HAP-1 (cell line): ENCODE data around the gene EHD2.

Experiments
- DNase-seq, 2 experiments: peaks; one replicate each; pipeline ENCODE4 v3.0.0-alpha.2; 2016 to 2020; ENCODE audit warnings: low spot score in 2 of 2
- H3K27me3 ChIP-seq: fragments of 250-450 bp; sonication (Bioruptor Pico); 2 replicates; pipeline ENCODE4 v1.5.1; 2020; ENCODE audit warnings: low read depth, mild to moderate bottlenecking, moderate library complexity
- H3K36me3 ChIP-seq: fragments of 250-450 bp; sonication (Bioruptor Pico); replicated peaks from 2 replicates; pipeline ENCODE4 v1.5.1; 2020; ENCODE audit warnings: mild to moderate bottlenecking
- H3K4me1 ChIP-seq: fragments of 250-450 bp; sonication (Bioruptor Pico); 2 replicates; pipeline ENCODE4 v1.5.1; 2020; ENCODE audit warnings: mild to moderate bottlenecking
- H3K4me3 ChIP-seq: fragments of 250-450 bp; sonication (Bioruptor Pico); 2 replicates; pipeline ENCODE4 v1.5.1; 2020; ENCODE audit warnings: mild to moderate bottlenecking, moderate library complexity
- H3K9me3 ChIP-seq: fragments of 250-450 bp; sonication (Bioruptor Pico); 2 replicates; pipeline ENCODE4 v1.5.1; 2020; ENCODE audit warnings: mild to moderate bottlenecking, moderate library complexity
- in situ Hi-C: fragments of 300-500 bp; cut with MboI; formaldehyde crosslinking; loops from 3 replicates; pipeline ENCODE4 v1.14.3; 2020; ENCODE audit warnings: low sequenced_read_pairs, inconsistent platforms, mixed read lengths

EHD2 gene

DNA sequence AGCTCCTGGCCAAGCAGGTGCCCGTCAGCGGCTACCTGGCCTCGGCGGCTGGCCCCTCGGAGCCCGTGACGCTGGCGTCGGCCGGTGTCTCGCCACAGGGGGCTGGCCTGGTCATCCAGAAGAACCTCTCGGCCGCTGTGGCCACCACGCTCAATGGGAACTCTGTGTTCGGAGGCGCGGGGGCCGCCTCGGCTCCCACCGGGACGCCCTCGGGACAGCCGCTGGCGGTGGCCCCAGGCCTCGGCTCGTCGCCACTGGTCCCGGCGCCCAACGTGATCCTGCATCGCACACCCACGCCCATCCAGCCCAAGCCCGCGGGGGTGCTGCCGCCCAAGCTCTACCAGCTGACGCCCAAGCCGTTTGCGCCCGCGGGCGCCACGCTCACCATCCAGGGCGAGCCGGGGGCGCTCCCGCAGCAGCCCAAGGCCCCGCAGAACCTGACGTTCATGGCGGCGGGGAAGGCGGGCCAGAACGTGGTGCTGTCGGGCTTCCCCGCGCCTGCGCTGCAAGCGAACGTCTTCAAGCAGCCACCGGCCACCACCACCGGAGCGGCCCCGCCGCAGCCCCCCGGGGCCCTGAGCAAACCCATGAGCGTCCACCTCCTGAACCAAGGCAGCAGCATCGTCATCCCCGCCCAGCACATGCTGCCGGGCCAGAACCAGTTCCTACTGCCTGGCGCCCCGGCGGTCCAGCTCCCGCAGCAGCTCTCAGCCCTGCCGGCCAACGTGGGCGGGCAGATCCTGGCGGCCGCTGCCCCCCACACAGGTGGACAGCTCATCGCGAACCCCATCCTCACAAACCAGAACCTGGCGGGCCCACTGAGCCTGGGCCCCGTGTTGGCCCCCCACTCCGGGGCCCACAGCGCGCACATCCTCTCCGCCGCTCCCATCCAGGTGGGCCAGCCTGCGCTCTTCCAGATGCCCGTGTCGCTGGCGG is 33.0 kb upstream of the EHD2 start:
- Histone ChIP-seq H3K4me1 (peaks cover 7% of the 10 kb centered on the region), H3K4me3 (no peak overlapping the region), H3K9me3 (no peaks in the 10 kb centered on the region), H3K27me3 (no peaks in the 10 kb centered on the region), H3K36me3 (peaks cover 12% of the 10 kb centered on the region)
- in situ Hi-C loops, result no loop called here
- no peak for DNase-seq

DNA sequence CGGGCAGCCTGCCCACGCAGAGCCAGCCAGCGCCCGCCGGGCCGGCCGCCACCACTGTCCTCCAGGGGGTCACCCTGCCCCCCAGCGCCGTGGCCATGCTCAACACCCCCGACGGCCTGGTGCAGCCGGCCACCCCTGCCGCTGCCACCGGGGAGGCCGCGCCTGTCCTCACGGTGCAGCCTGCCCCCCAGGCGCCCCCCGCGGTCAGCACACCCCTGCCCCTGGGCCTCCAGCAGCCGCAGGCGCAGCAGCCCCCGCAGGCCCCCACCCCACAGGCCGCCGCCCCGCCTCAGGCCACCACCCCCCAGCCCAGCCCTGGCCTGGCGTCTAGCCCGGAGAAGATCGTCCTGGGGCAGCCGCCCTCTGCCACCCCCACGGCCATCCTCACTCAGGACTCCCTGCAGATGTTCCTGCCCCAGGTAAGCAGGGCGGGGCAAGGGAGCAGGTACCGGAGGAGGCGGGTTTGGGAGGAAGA is 32.3 kb upstream of the EHD2 start:
- H3K27me3 ChIP-seq, result no peaks in the 10 kb centered on the region
- in situ Hi-C loops, result no loop called here
- no peak overlapping the region for H3K4me3 ChIP-seq
- H3K4me1 ChIP-seq, result peaks cover 7% of the 10 kb centered on the region
- peaks cover 12% of the 10 kb centered on the region for H3K36me3 ChIP-seq
- DNase-seq, result no peak
- H3K9me3 ChIP-seq, result no peaks in the 10 kb centered on the region

DNA sequence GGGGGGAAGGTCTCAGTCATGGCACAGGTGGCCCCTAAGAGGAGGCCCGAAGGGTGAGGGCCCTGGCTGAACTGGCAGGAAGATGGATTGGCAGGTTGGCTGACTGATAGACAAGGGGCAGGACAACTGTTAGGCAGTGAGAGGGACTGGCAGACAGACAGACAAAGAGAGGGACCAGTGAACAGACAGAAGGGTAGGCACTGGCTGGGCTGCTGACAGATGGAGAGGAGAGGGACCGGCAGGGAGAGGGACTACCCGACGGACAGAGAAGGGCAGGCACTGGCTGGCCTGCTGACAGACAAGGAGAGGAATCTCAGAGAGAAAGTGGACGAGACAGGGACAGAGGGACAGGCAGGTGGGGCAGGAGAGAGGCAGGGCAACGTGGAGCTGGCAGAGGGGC is 31.8 kb upstream of the EHD2 start:
- no peak for DNase-seq
- in situ Hi-C loops, result no loop called here
- Histone ChIP-seq H3K4me3 (no peak overlapping the region), H3K27me3 (no peaks in the 10 kb centered on the region), H3K9me3 (no peaks in the 10 kb centered on the region), H3K4me1 (peaks cover 7% of the 10 kb centered on the region), H3K36me3 (peaks cover 12% of the 10 kb centered on the region)

DNA sequence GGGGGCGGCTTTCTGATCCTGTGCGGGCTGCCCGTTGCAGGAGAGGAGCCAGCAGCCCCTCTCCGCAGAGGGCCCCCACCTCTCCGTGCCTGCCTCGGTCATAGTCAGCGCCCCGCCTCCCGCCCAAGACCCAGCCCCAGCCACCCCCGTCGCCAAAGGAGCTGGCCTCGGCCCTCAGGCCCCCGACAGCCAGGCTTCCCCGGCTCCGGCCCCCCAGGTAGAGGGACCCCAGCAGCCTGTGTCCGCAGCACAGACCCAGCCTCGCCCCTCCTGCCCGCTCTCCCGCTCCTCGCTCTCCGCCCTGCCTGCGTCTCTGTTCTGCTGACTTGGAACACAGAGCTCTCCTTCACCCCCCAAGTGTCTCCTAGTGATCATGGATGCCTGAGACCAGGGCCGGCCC is 31.3 kb upstream of the EHD2 start:
- Histone ChIP-seq H3K36me3 (peaks cover 12% of the 10 kb centered on the region), H3K27me3 (no peaks in the 10 kb centered on the region), H3K9me3 (no peaks in the 10 kb centered on the region), H3K4me3 (no peak overlapping the region), H3K4me1 (peaks cover 7% of the 10 kb centered on the region)
- in situ Hi-C loops, result no loop called here
- DNase-seq, result no peak

DNA sequence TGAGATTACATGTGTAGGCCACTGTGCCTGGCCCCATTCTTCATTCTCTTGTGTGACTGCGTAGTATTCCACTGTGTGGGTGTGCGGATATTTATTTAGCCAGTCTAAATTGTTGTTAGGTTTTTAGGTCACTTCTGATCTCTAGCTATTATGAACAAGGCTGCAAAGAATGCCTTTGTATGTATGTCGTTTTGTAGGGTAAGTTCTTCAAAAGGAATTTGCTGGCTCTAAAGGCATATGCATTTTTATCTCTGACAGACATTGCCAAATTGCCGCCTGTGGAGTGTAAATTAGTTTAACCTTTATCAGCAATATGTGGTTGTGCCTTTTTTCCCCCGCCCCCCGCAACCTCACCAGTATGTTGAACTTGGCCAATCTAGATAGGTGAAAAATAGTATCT is 30.3 kb upstream of the EHD2 start:
- Histone ChIP-seq H3K36me3 (peaks cover 12% of the 10 kb centered on the region), H3K9me3 (no peaks in the 10 kb centered on the region), H3K4me3 (no peak overlapping the region), H3K4me1 (peaks cover 7% of the 10 kb centered on the region), H3K27me3 (no peaks in the 10 kb centered on the region)
- in situ Hi-C loops, result no loop called here
- peak in 1 of 2 experiments; percentile 2 for DNase-seq

DNA sequence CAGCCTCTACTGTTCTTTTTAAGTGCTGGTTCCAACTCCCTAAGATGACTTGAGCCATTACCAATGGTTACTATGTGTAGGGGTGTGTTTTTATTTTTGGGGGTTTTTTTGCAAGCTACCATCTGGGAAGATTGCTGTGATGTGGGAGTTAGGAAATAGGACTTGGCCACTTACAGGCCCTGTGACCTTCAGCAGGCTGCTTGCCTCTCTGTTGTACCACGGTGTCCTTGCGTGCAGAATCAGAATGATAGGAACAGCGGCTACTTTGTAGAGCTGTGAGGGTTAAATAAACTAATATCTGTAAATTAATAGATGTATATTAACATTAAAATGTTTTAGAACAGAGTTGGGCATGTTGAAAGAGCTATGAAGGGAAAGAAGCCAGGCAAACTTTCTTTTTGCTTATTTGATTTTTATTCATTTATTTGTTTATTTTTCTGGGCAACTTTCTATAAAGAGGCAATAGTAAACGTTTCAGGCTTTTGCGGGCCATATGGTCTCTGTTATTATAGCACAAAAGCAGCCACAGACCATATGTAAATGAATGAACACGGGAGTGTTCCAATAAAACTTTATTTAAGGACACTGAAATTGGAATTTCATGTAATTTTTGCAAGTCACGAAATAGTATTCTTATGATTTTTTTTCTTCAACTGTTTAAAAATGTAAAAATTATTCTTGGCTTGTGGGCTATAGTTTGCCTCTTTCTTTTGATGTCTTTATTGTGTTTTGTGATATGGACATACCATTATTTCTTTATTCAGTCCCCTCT is 26.4 kb upstream of the EHD2 start:
- H3K4me3 ChIP-seq, result no peak overlapping the region
- no peaks in the 10 kb centered on the region; the same call in 1 of the 2 replicates for H3K36me3 ChIP-seq
- no peaks in the 10 kb centered on the region for H3K9me3 ChIP-seq
- in situ Hi-C loops, result no loop called here
- peaks cover 7% of the 10 kb centered on the region for H3K4me1 ChIP-seq
- no peaks in the 10 kb centered on the region for H3K27me3 ChIP-seq
- DNase-seq, result no peak

DNA sequence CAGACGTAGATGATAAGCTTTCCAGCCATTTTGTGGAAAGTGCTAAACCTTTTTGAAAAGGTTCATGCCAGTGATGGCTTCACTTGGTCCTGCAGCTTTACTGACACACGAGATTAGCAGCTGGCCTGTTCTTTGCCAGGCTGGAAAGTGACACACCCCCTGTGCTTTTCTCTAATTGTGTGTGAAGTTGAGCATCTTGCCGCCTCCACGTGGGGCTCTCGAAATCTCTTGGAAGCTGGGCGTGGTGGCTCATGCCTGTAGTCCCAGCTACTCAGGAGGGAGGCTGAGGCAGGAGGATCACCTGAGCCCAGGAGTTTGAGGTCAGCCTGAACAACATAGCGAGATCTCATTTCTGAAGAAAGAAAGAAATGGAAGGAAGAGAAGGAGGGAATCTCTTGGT is 25.3 kb upstream of the EHD2 start:
- H3K27me3 ChIP-seq, result no peaks in the 10 kb centered on the region
- H3K36me3 ChIP-seq, result no peaks in the 10 kb centered on the region
- no peak overlapping the region for H3K4me3 ChIP-seq
- no peaks in the 10 kb centered on the region for H3K9me3 ChIP-seq
- in situ Hi-C loops, result no loop called here
- DNase-seq, result no peak
- H3K4me1 ChIP-seq, result peaks cover 4% of the 10 kb centered on the region

DNA sequence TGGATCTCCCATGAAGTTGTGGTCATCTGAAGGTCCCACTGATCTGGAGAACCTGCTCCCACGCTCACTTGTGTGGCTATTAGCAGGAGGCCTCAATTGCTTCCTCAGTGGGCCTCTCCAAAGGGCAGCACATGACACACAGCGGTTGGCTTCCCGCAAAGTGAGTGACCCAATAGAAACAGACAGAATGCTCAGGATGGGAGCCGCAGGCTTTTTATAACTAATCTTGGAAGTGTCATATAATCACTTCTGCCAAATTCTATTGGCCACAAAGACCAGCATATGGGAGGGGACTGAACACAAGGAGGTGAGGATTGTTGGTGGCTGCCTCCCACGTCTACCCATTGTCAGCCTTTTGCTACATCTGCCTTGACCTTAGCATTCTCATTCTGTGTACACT is 22.1 kb upstream of the EHD2 start:
- Histone ChIP-seq H3K36me3 (no peaks in the 10 kb centered on the region), H3K4me3 (no peak overlapping the region), H3K27me3 (no peaks in the 10 kb centered on the region), H3K9me3 (no peaks in the 10 kb centered on the region), H3K4me1 (no peaks in the 10 kb centered on the region)
- no peak for DNase-seq
- in situ Hi-C loops, result loop anchor here (10.0 kb wide), 1 partner anchor 396 kb away; no protein-coding TSS in a partner anchor

DNA sequence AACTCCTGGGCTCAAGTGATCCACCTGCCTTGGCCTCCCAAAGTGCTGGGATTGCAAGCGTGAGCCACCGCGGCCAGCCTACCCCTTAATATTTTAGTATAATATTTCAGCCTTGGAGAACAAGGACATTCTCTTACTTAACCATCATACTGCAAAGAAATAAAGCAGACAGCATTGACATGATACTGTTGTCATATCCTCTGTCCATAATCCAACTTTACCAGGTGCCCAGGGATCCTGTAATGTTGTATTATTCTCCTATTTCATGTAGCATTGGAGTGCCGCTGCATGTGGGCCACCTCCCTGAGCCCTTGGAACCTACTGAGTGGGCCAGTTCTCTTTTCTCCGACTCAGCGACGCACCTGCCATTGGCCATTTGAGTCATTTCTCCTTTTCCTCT is 21.4 kb upstream of the EHD2 start:
- in situ Hi-C loops, result loop anchor here (10.0 kb wide), 1 partner anchor 397 kb away; no protein-coding TSS in a partner anchor
- H3K36me3 ChIP-seq, result no peaks in the 10 kb centered on the region

DNA sequence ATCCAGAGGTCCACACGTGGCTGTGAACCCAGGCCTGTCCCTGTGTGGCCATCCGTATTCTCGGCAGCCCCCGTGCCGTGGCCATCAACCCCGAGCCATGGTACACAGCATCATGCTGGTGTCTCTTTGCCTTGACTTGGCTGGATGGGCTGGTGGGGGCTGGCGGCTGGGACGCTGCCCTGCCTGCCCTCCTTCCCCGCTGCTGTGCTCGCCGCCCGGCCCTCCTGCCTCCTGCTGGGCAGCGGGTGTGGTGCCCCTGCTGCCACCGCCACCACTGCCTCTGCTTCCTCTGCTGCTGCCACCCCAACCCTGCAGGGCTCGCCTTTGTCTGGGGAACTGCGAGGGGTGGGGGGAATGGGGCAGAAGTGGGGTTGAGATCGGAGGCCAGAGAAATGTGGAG is 19.7 kb upstream of the EHD2 start:
- DNase-seq, result no peak
- in situ Hi-C loops, result loop anchor here (10.0 kb wide), 1 partner anchor 399 kb away; no protein-coding TSS in a partner anchor
- peaks cover 3% of the 10 kb centered on the region for H3K36me3 ChIP-seq

More for the DNA sequence above, 21.4 kb upstream of the EHD2 start:
- DNase-seq, result no peak
- Histone ChIP-seq H3K27me3 (no peaks in the 10 kb centered on the region), H3K4me1 (no peaks in the 10 kb centered on the region), H3K4me3 (no peak overlapping the region), H3K9me3 (no peaks in the 10 kb centered on the region)

DNA sequence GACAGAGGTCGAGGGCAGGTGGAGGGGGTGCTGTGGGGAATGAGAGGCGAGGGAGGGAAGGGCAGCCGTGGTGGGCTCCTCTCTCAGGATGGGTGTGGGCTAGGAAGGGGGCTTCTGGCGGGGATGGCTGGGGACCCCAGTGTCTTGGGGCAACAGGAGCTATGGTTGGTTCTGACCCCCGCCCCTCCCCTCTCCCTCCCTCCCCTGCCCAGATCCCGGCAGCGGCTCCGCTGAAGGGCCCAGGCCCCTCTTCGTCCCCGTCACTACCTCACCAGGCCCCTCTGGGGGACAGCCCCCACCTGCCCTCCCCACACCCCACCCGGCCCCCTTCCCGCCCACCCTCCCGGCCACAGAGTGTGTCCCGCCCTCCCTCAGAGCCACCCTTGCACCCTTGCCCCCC is 19.3 kb upstream of the EHD2 start:
- H3K4me3 ChIP-seq, result no peak overlapping the region
- H3K36me3 ChIP-seq, result peaks cover 8% of the 10 kb centered on the region
- in situ Hi-C loops, result loop anchor here (10.0 kb wide), 1 partner anchor 399 kb away; no protein-coding TSS in a partner anchor
- DNase-seq, result no peak
- H3K27me3 ChIP-seq, result no peaks in the 10 kb centered on the region
- no peaks in the 10 kb centered on the region for H3K9me3 ChIP-seq
- no peaks in the 10 kb centered on the region for H3K4me1 ChIP-seq

More for the DNA sequence above, 19.7 kb upstream of the EHD2 start:
- Histone ChIP-seq H3K27me3 (no peaks in the 10 kb centered on the region), H3K4me3 (no peak overlapping the region), H3K4me1 (no peaks in the 10 kb centered on the region), H3K9me3 (no peaks in the 10 kb centered on the region)

DNA sequence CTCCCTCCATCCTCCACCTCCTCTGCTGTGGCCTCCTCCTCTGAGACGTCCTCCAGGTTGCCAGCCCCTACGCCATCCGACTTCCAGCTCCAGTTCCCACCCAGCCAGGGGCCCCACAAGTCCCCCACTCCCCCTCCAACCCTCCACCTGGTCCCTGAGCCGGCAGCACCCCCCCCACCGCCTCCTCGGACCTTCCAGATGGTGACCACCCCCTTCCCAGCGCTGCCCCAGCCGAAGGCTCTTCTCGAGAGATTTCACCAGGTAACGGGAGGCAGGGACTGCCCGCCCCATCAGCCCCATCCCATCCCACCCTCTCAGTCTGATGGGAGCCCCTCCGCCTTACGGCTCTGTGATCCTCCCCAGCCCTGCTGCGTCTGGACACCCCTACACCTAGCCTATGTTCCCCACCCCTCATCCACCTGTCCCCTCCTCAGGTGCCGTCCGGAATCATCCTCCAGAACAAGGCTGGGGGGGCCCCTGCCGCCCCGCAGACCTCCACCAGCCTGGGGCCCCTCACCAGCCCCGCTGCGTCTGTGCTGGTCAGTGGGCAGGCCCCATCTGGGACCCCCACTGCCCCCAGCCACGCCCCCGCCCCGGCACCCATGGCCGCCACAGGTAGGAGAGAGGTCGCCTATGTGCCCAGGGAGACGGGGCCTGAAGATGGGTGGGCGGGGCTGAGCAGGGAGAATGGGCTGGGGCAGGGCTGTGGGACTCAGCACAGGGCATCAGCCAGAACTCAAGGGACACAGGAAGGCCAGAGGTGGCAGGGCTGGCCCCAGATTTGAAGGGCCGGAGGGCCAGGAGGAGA is 18.6 kb upstream of the EHD2 start:
- H3K36me3 ChIP-seq, result peaks cover 15% of the 10 kb centered on the region
- H3K9me3 ChIP-seq, result no peaks in the 10 kb centered on the region
- in situ Hi-C loops, result loop anchor here (5.0 to 10.0 kb wide), 2 partner anchors 257 to 400 kb away; no protein-coding TSS in a partner anchor
- DNase-seq, result no peak
- H3K4me1 ChIP-seq, result no peaks in the 10 kb centered on the region
- H3K4me3 ChIP-seq, result no peak overlapping the region
- no peaks in the 10 kb centered on the region for H3K27me3 ChIP-seq
